ENCODE results near the gene SLC25A23. TPM values are rescaled to one million over a fixed set of nuclear protein-coding genes. Genes with fewer than 3 reads are reported as not detected.

The SLC25A23 gene
- total and polyA plus RNA-seq, 10 of the 15 experiments (the other 5 are each of a cell fraction or from before 2014, with no cell fraction given): 10.2 to 85.8 (median 50.0) TPM

GRCh38 chr19:6402837-6403608 is 56.6 kb downstream of the SLC25A23 start:
- H4K20me1 ChIP-seq (ENCODE audit: control insufficient read depth, insufficient read depth): no peaks in the 10 kb centered on the region
- CTCF ChIA-PET: interaction anchor here (0.6 kb wide), 1 partner anchor 97 kb away, joined by 3 read pairs; no protein-coding TSS in a partner anchor
- TF ChIP-seq BCL3 (IDR thresholded peaks at IDR 0.05; ENCODE audit: borderline replicate concordance, insufficient read depth, low read depth, low read length, poor library complexity, severe bottlenecking): no peak
- TF ChIP-seq ASH2L (IDR thresholded peaks at IDR 0.05; ENCODE audit: borderline replicate concordance, low read depth): no peak
- TF ChIP-seq SMAD1 (IDR thresholded peaks at IDR 0.05; ENCODE audit: low read depth, partially characterized antibody): no peak
- TF ChIP-seq, protein P1, sequence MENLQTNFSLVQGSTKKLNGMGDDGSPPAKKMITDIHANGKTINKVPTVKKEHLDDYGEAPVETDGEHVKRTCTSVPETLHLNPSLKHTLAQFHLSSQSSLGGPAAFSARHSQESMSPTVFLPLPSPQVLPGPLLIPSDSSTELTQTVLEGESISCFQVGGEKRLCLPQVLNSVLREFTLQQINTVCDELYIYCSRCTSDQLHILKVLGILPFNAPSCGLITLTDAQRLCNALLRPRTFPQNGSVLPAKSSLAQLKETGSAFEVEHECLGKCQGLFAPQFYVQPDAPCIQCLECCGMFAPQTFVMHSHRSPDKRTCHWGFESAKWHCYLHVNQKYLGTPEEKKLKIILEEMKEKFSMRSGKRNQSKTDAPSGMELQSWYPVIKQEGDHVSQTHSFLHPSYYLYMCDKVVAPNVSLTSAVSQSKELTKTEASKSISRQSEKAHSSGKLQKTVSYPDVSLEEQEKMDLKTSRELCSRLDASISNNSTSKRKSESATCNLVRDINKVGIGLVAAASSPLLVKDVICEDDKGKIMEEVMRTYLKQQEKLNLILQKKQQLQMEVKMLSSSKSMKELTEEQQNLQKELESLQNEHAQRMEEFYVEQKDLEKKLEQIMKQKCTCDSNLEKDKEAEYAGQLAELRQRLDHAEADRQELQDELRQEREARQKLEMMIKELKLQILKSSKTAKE (IDR thresholded peaks at IDR 0.05; ENCODE audit: low read depth, poor library complexity, severe bottlenecking): no peak
- no peak for TF ChIP-seq ZBTB33 (IDR thresholded peaks at IDR 0.05)
- TF ChIP-seq CUX1 (IDR thresholded peaks at IDR 0.05; ENCODE audit: insufficient replicate concordance, low read depth, low read length): no peak
- no peak for TF ChIP-seq NFYA (IDR thresholded peaks at IDR 0.05; ENCODE audit: borderline replicate concordance, low read depth, low read length)

More at GRCh38 chr19:6402837-6403608, 56.6 kb downstream of the SLC25A23 start:
- no peaks in the 10 kb centered on the region for H3K36me3 ChIP-seq (ENCODE audit: control insufficient read depth in 2 of 2, insufficient read depth in 2 of 2, low read length in 1 of 2)
- H3K9ac ChIP-seq (ENCODE audit: control insufficient read depth, insufficient read depth, low read length): no peak overlapping the region
- H3K27me3 ChIP-seq (replicated peaks in 1 of 2; ENCODE audit: control insufficient read depth in 2 of 2, insufficient read depth in 2 of 2, low read length in 1 of 2): no peaks in the 10 kb centered on the region
- no peaks in the 10 kb centered on the region for H3K79me2 ChIP-seq (ENCODE audit: control insufficient read depth, insufficient read depth, low read length)
- no peak overlapping the region for H3K4me3 ChIP-seq
- H3K4me2 ChIP-seq (ENCODE audit: control insufficient read depth, insufficient read depth): no peak overlapping the region
- no peak overlapping the region for H2AFZ ChIP-seq (ENCODE audit: control insufficient read depth, low read depth, low read length)
- DNase-seq (ENCODE audit: low read depth, low spot score) (no peak), ATAC-seq (no peak), FAIRE-seq (no peak)
- intact Hi-C loops (cut with micrococcal nuclease; ENCODE audit: unreplicated experiment) (no loop called here), in situ Hi-C loops (cut with MboI) (no loop called here)
- RAD21 ChIA-PET (ENCODE audit: unreplicated experiment): no interaction called here
- SMC1A ChIA-PET (ENCODE audit: uncharacterized antibody, unreplicated experiment): interaction anchor here (0.5 to 1.2 kb wide), 2 partner anchors 8 to 266 kb away, joined by 3 read pairs; no protein-coding TSS in a partner anchor
- no peaks in the 10 kb centered on the region for H3K4me1 ChIP-seq (ENCODE audit: control insufficient read depth, insufficient read depth, low read length)
- 53% methylated on average over 20 of the region's 22 CpGs for WGBS (ENCODE audit: insufficient coverage, insufficient replicate concordance, low lambda C conversion rate, missing lambda C conversion rate)
- no TSS peak for BruUV-seq (replicated peaks)
- H3K27ac ChIP-seq (ENCODE audit: control insufficient read depth, insufficient read depth): no peak overlapping the region
- POLR2A ChIA-PET: no interaction called here
- no peaks in the 10 kb centered on the region for H3K9me3 ChIP-seq (replicated peaks; ENCODE audit: control insufficient read depth, insufficient read depth, low read length)
